GM12801 (cell line): ENCODE data around the gene DOCK3.

Experiments
- CTCF ChIP-seq: IDR thresholded peaks from one replicate; pipeline ENCODE4 v1.5.1; 2011; ENCODE audit warnings: control low read depth; ENCODE audit not compliant: insufficient read length; ENCODE audit errors: extremely low read depth

DOCK3 gene

GRCh38 chr3:51243924-51244323, 569.2 kb downstream of the DOCK3 start:
- TF ChIP-seq CTCF, result no peak

GRCh38 chr3:51245867-51246266, 571.1 kb downstream of the DOCK3 start:
- no peak for TF ChIP-seq CTCF

GRCh38 chr3:51257870-51258269, 583.1 kb downstream of the DOCK3 start:
- TF ChIP-seq CTCF, result no peak

- no peak for TF ChIP-seq CTCF
Measured at GRCh38 chr3:51268132-51268531, 593.4 kb downstream of the DOCK3 start.

GRCh38 chr3:51269466-51269865, 594.7 kb downstream of the DOCK3 start:
- TF ChIP-seq CTCF, result no peak

GRCh38 chr3:51270559-51270958, 595.8 kb downstream of the DOCK3 start:
- TF ChIP-seq CTCF, result no peak

GRCh38 chr3:51271172-51271571, 596.4 kb downstream of the DOCK3 start:
- no peak for TF ChIP-seq CTCF

GRCh38 chr3:51274052-51274451, 599.3 kb downstream of the DOCK3 start:
- TF ChIP-seq CTCF, result no peak
